K562 (cell line): ENCODE results near the gene VIM. TPM values are rescaled to one million over a fixed set of nuclear protein-coding genes. Genes with fewer than 3 reads are reported as not detected.

Source experiments
- ATAC-seq: fragments of 200-7000 bp; cut with Tn5 transposase; 3 replicates; pipeline ENCODE4 v1.9.1; 2020; ENCODE audit warnings: moderate library complexity
- BruUV-seq: library from RNA; stranded (reverse); fragments of 400-500 nt; replicated peaks from 2 replicates; lab custom pipeline; 2021; lab: Mats Ljungman, UMichigan
- CTCF ChIA-PET: fragments of 300-600 bp; formaldehyde crosslinking; extraction: SDS; loops from one replicate; lab custom pipeline; 2021; ENCODE audit warnings: low intra/inter-chr PET ratio; lab: Yijun Ruan, JAX
- POLR2A ChIA-PET: fragments of 300-600, 350-650 bp; sonication (Branson Sonifier 250); formaldehyde crosslinking; extraction: SDS; loops from one replicate; lab custom pipeline; 2021; ENCODE audit warnings: antibody characterized with exemption, inconsistent platforms; lab: Yijun Ruan, JAX
- DNase-seq, 4 experiments: peaks; one replicate each; pipeline versions ENCODE4 v3.0.0 to v3.0.0-alpha.2; 2011 to 2018; ENCODE audit warnings: low spot score in 3 of 4, mixed read lengths in 3 of 4; ENCODE audit errors: extremely low read depth in 1 of 4
- FAIRE-seq: peaks from 2 replicates; lab custom pipeline; 2011; peaks lifted over from hg19 to GRCh38; lab: Jason Lieb, UNC
- H2AFZ ChIP-seq: 2 replicates; pipeline ENCODE4 v1.6.0; 2011; ENCODE audit warnings: low read depth, low read length, control low read depth, inconsistent platforms
- H3K27ac ChIP-seq: fragments of 200-600 bp; 3 replicates; pipeline ENCODE4 v1.8.0; 2011; ENCODE audit warnings: low read depth, mild to moderate bottlenecking, control low read depth, inconsistent platforms, low read length, moderate library complexity, mixed read lengths; ENCODE audit errors: extremely low read depth
- H3K27me3 ChIP-seq, 2 experiments: fragments of 300-600 bp in 1 of 2; 2 replicates in 1 of 2; 3 replicates in 1 of 2; pipeline versions ENCODE4 v1.6.0 to v1.8.0; 2011; ENCODE audit warnings: inconsistent platforms in 2 of 2, low read length in 2 of 2, mild to moderate bottlenecking in 1 of 2, mixed read lengths in 1 of 2, moderate library complexity in 1 of 2; ENCODE audit not compliant: control insufficient read depth in 2 of 2, insufficient read depth in 2 of 2
- H3K36me3 ChIP-seq: fragments of 300-600 bp; 3 replicates; pipeline ENCODE4 v1.8.0; 2011; ENCODE audit warnings: mild to moderate bottlenecking, low read length, inconsistent platforms; ENCODE audit not compliant: control insufficient read depth, insufficient read depth
- H3K4me1 ChIP-seq, 2 experiments: fragments of 200-600 bp in 1 of 2; replicated peaks in 1 of 2; 2 replicates in 1 of 2; 3 replicates in 1 of 2; pipeline versions ENCODE4 v1.5.1 to v1.8.0; 2011; ENCODE audit warnings: inconsistent platforms in 2 of 2, low read length in 2 of 2, mild to moderate bottlenecking in 1 of 2, mixed read lengths in 1 of 2, moderate library complexity in 1 of 2; ENCODE audit not compliant: control insufficient read depth in 2 of 2, insufficient read depth in 2 of 2
- H3K4me2 ChIP-seq: 2 replicates; pipeline ENCODE4 v1.6.1; 2011; ENCODE audit warnings: low read length, control low read depth, inconsistent platforms, mixed read lengths; ENCODE audit not compliant: insufficient read depth
- H3K4me3 ChIP-seq: fragments of 200-600 bp; sonication (generic), shearing (Covaris generic); 2 replicates; pipeline ENCODE4 v1.5.1; 2016; ENCODE audit warnings: control low read depth, inconsistent platforms
- H3K79me2 ChIP-seq: fragments of 200-600 bp; 3 replicates; pipeline ENCODE4 v1.8.0; 2011; ENCODE audit warnings: low read length, inconsistent platforms; ENCODE audit not compliant: control insufficient read depth, insufficient read depth
- H3K9ac ChIP-seq, 2 experiments: 2 replicates each; pipeline versions ENCODE4 v1.6.0 to v1.6.1; 2011; ENCODE audit warnings: low read depth in 2 of 2, low read length in 2 of 2, control low read depth in 1 of 2, inconsistent platforms in 1 of 2, mild to moderate bottlenecking in 1 of 2, mixed read lengths in 1 of 2; ENCODE audit not compliant: insufficient read depth in 1 of 2
- H3K9me1 ChIP-seq: one replicate; pipeline ENCODE4 v1.6.0; 2011; ENCODE audit warnings: inconsistent platforms, mild to moderate bottlenecking, low read length, moderate library complexity; ENCODE audit not compliant: control insufficient read depth, insufficient read depth
- H3K9me3 ChIP-seq: replicated peaks from 2 replicates; pipeline ENCODE4 v1.5.1; 2011; ENCODE audit warnings: low read depth, low read length, inconsistent platforms; ENCODE audit not compliant: control insufficient read depth, insufficient read depth
- H4K20me1 ChIP-seq: replicated peaks from 2 replicates; pipeline ENCODE4 v1.6.1; 2011; ENCODE audit warnings: low read length, inconsistent platforms, mixed read lengths; ENCODE audit not compliant: control insufficient read depth, insufficient read depth
- CHD2 ChIP-seq: IDR thresholded peaks from 2 replicates; pipeline ENCODE4 v1.6.1; 2011; ENCODE audit warnings: low read depth, low read length
- ETS2 ChIP-seq: IDR thresholded peaks from 2 replicates; pipeline ENCODE4 v1.6.1; 2016; ENCODE audit warnings: borderline replicate concordance, missing genetic modification characterization, mild to moderate bottlenecking, moderate library complexity, missing compliant biosample characterization; ENCODE audit not compliant: poor library complexity, severe bottlenecking
- FOXO4 ChIP-seq: fragments of 450-650 bp; formaldehyde crosslinking; IDR thresholded peaks from 2 replicates; pipeline ENCODE4 v1.4.0; 2020; ENCODE audit warnings: mild to moderate bottlenecking, moderate library complexity
- HCFC1 ChIP-seq: IDR thresholded peaks from 2 replicates; pipeline ENCODE4 v1.6.1; 2012; ENCODE audit warnings: low read depth, low read length, improper control_type of control experiment
- MYBL2 ChIP-seq, 2 experiments: fragments of 450-650 bp in 1 of 2; sonication (generic) in 1 of 2; formaldehyde crosslinking in 1 of 2; IDR thresholded peaks; 2 replicates each; pipeline versions ENCODE4 v1.6.1 to v1.8.1; 2017 to 2022; ENCODE audit warnings: borderline replicate concordance in 1 of 2, inconsistent platforms in 1 of 2, low read depth in 1 of 2, mild to moderate bottlenecking in 1 of 2, missing genetic modification reagents in 1 of 2, moderate library complexity in 1 of 2
- SLC30A9 ChIP-seq: fragments of 250-450 bp; sonication (Bioruptor Pico); IDR thresholded peaks from 2 replicates; pipeline ENCODE4 v1.8.0; 2022; ENCODE audit warnings: mild to moderate bottlenecking, moderate library complexity
- ZBTB2 ChIP-seq: fragments of 450-650 bp; IDR thresholded peaks from 2 replicates; pipeline ENCODE4 v1.6.1; 2016; ENCODE audit warnings: antibody characterized with exemption
- ZNF561 ChIP-seq: fragments of 450-650 bp; formaldehyde crosslinking; conservative IDR thresholded peaks from 2 replicates; pipeline ENCODE4 v1.4.0; 2020; ENCODE audit warnings: mild to moderate bottlenecking, moderate library complexity
- WGBS: fragments of 100-300 bp; shearing (Covaris generic); methylation state at CpG from one replicate; pipeline ENCODE4 v1.1.6; 2016; ENCODE audit warnings: low coverage, mixed read lengths; ENCODE audit not compliant: insufficient coverage; ENCODE audit errors: missing lambda C conversion rate; 5-methylcytosine and 5-hydroxymethylcytosine counted together
- in situ Hi-C: fragments of 300-500 bp; cut with MboI; formaldehyde crosslinking; loops from 4 replicates; pipeline ENCODE4 v1.15.0; 2018; ENCODE audit warnings: inconsistent platforms, mixed read lengths
- intact Hi-C: fragments of 100-400 bp; cut with micrococcal nuclease; formaldehyde crosslinking; loops from 2 replicates; pipeline ENCODE4 v1.14.2; 2022
- polyA plus RNA-seq, 8 experiments: library from polyadenylated mRNA; depleted of rRNA in 4 of 8; stranded (reverse) in 5 of 8; unstranded in 3 of 8; fragments of >200 nt; fragmentation: Nextera tagmentation in 2 of 8; fragmentation: Illumina TruSeq in 1 of 8; extraction: Ambion mirVana in 2 of 8; extraction: Trizol in 1 of 8; gene quantifications; 2 replicates each; pipeline versions ENCODE4 v1.2.1 to v1.2.3, GENCODE V29; 2011 to 2014; ENCODE audit warnings: inconsistent platforms in 1 of 8, missing spikeins in 1 of 8
- total RNA-seq, 7 experiments: library from RNA; depleted of rRNA in 6 of 7; stranded (reverse); fragments of >200 nt in 6 of 7; fragmentation: Illumina TruSeq in 2 of 7; extraction: Trizol in 2 of 7; gene quantifications; 2 replicates each; pipeline versions ENCODE4 v1.2.1 to v1.2.3, GENCODE V29; 2011 to 2021; ENCODE audit warnings: low replicate concordance in 1 of 7
- TF ChIP-seq, protein P1 (sequence below): fragments of 250-450 bp; sonication (Bioruptor Pico); IDR thresholded peaks from 2 replicates; pipeline ENCODE4 v1.4.0; 2020
- TF ChIP-seq, protein P2 (sequence below): fragments of 250-450 bp; sonication (Bioruptor Pico); IDR thresholded peaks from 2 replicates; pipeline ENCODE4 v1.5.0; 2020; ENCODE audit warnings: mild to moderate bottlenecking, borderline replicate concordance

VIM gene
- total and polyA plus RNA-seq, 9 of the 15 experiments (the other 6 are each of a cell fraction or from before 2014, with no cell fraction given): 86.0 to 621 (median 383) TPM

DNA sequence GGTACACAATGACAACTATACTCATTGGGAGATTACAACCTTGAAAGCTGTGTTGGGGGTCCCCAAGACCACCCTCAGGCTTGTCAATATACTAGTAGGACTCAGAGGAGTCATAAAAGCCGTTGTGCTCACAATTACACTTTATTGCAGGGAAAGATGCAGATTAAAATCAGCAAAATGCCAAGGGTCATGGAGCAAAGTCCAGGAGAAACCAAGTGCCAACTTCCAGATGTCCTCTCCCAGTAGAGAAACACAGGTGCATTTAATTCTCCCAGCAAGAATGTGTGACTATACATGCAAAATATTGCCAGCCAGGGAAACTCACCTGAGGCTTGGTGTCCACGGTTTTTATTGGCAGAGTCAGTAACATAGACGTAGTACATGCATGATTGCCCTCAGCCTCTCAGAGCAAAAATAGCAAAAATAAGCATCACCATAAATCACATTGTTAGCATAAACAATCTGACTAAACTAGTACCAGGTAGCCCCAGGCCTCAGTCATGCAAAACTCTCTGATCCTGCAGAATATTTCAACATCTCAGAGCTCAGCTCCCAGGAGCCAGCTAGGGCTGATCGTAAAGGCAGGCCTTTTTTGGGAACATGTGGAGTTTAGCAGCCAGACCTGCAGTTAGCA lies 50.7 kb downstream of the VIM start:
- FAIRE-seq (no peak), DNase-seq (no peak), ATAC-seq (no peak)
- H3K9me1 ChIP-seq: no peaks in the 10 kb centered on the region
- H3K4me2 ChIP-seq: no peak overlapping the region
- H2AFZ ChIP-seq: no peak overlapping the region
- POLR2A ChIA-PET: no interaction called here
- intact Hi-C loops: no loop called here
- peaks cover 1% of the 10 kb centered on the region for H3K9me3 ChIP-seq
- no peaks in the 10 kb centered on the region for H3K36me3 ChIP-seq
- no peaks in the 10 kb centered on the region for H3K79me2 ChIP-seq
- H3K9ac ChIP-seq: no peak overlapping the region
- CTCF ChIA-PET: no interaction called here
- H3K27me3 ChIP-seq: no peaks in the 10 kb centered on the region
- BruUV-seq: no TSS peak
- in situ Hi-C loops: loop anchor here (25.0 kb wide), 2 partner anchors 584 to 959 kb away; no protein-coding TSS in a partner anchor
- no peaks in the 10 kb centered on the region for H3K4me1 ChIP-seq
- 14% methylated on average over 4 of the region's 4 CpGs for WGBS
- H4K20me1 ChIP-seq: no peaks in the 10 kb centered on the region
- no peak overlapping the region for H3K4me3 ChIP-seq
- no peak overlapping the region for H3K27ac ChIP-seq
- TF ChIP-seq ZNF561: no peak
- no peak for TF ChIP-seq CHD2
- TF ChIP-seq, protein P1, sequence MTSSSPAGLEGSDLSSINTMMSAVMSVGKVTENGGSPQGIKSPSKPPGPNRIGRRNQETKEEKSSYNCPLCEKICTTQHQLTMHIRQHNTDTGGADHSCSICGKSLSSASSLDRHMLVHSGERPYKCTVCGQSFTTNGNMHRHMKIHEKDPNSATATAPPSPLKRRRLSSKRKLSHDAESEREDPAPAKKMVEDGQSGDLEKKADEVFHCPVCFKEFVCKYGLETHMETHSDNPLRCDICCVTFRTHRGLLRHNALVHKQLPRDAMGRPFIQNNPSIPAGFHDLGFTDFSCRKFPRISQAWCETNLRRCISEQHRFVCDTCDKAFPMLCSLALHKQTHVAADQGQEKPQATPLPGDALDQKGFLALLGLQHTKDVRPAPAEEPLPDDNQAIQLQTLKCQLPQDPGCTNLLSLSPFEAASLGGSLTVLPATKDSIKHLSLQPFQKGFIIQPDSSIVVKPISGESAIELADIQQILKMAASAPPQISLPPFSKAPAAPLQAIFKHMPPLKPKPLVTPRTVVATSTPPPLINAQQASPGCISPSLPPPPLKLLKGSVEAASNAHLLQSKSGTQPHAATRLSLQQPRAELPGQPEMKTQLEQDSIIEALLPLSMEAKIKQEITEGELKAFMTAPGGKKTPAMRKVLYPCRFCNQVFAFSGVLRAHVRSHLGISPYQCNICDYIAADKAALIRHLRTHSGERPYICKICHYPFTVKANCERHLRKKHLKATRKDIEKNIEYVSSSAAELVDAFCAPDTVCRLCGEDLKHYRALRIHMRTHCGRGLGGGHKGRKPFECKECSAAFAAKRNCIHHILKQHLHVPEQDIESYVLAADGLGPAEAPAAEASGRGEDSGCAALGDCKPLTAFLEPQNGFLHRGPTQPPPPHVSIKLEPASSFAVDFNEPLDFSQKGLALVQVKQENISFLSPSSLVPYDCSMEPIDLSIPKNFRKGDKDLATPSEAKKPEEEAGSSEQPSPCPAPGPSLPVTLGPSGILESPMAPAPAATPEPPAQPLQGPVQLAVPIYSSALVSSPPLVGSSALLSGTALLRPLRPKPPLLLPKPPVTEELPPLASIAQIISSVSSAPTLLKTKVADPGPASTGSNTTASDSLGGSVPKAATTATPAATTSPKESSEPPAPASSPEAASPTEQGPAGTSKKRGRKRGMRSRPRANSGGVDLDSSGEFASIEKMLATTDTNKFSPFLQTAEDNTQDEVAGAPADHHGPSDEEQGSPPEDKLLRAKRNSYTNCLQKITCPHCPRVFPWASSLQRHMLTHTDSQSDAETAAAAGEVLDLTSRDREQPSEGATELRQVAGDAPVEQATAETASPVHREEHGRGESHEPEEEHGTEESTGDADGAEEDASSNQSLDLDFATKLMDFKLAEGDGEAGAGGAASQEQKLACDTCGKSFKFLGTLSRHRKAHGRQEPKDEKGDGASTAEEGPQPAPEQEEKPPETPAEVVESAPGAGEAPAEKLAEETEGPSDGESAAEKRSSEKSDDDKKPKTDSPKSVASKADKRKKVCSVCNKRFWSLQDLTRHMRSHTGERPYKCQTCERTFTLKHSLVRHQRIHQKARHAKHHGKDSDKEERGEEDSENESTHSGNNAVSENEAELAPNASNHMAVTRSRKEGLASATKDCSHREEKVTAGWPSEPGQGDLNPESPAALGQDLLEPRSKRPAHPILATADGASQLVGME: no peak
- TF ChIP-seq HCFC1: no peak
- TF ChIP-seq ETS2: no peak
- TF ChIP-seq FOXO4 (CRISPR knock-in tag): no peak
- TF ChIP-seq, protein P2, sequence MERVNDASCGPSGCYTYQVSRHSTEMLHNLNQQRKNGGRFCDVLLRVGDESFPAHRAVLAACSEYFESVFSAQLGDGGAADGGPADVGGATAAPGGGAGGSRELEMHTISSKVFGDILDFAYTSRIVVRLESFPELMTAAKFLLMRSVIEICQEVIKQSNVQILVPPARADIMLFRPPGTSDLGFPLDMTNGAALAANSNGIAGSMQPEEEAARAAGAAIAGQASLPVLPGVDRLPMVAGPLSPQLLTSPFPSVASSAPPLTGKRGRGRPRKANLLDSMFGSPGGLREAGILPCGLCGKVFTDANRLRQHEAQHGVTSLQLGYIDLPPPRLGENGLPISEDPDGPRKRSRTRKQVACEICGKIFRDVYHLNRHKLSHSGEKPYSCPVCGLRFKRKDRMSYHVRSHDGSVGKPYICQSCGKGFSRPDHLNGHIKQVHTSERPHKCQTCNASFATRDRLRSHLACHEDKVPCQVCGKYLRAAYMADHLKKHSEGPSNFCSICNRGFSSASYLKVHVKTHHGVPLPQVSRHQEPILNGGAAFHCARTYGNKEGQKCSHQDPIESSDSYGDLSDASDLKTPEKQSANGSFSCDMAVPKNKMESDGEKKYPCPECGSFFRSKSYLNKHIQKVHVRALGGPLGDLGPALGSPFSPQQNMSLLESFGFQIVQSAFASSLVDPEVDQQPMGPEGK (CRISPR knock-in tag): no peak
- no peak for TF ChIP-seq ZBTB2
- TF ChIP-seq MYBL2 (IDR thresholded peaks at IDR 0.05; ENCODE audit: low read depth): no peak
- no peak for TF ChIP-seq MYBL2 (CRISPR knock-in tag; IDR thresholded peaks at IDR 0.05; ENCODE audit: borderline replicate concordance)
- TF ChIP-seq SLC30A9 (CRISPR knock-in tag): no peak
